ENCODE measurements around the gene CHURC1. TPM values are rescaled to one million over a fixed set of nuclear protein-coding genes. Genes with fewer than 3 reads are reported as not detected.
A peak's percentile ranks its signal among the peaks of the same experiment; 100 is the strongest.

The CHURC1 gene
- total and polyA plus RNA-seq, 2 of the 13 experiments (the other 11 are each of a cell fraction or from before 2014, with no cell fraction given) = 41.1 to 74.4 TPM

DNA sequence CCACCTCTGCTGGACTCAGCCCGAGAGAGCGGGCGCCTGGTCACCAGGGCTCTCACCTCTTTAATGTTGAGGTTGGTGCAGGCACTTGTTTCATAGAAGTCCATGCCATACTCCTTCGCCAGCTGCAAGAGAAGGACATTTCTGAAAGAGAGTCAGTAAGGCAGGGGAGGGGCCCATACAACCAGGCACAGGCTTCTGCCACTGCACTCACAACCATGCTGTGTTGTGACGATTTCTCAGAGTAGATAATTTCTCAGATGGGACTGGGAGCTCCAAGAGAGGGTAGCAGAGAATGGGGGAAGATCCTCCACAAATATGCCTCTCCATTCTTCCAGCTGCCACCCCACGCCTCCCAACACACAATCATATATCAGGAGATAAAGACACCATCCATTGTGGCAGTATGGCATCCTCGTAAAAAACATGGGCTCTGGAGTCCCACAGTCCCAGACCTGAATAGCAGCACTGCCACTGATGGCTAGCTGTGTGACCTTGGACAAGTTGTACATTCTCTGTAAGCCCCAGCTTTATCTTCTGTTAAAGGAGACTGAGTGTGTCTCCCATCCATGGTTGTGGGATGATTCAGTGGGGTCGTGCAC, 34.5 kb downstream of the CHURC1 start (continued):
- TF ChIP-seq ZNF343 (CRISPR knock-in tag; IDR thresholded peaks at IDR 0.05) (no peak), NRL (CRISPR knock-in tag; IDR thresholded peaks at IDR 0.05; ENCODE audit: borderline replicate concordance) (peak; percentile 9; the same call in 1 of the 2 replicates), NFRKB (IDR thresholded peaks at IDR 0.05) (no peak), HNF1A (IDR thresholded peaks at IDR 0.05; ENCODE audit: low read depth) (no peak), HNF1A (CRISPR knock-in tag; IDR thresholded peaks at IDR 0.05; ENCODE audit: borderline replicate concordance) (0 out of 2 replicates have a peak, but pooled peaks have one; percentile 9), NFYC (CRISPR knock-in tag; IDR thresholded peaks at IDR 0.05) (no peak), KLF6 (CRISPR knock-in tag; IDR thresholded peaks at IDR 0.05) (no peak), NR2C2 (CRISPR knock-in tag; IDR thresholded peaks at IDR 0.05; ENCODE audit: borderline replicate concordance) (peak; percentile 43; the same call in 1 of the 2 replicates), ZNF274 (CRISPR knock-in tag; IDR thresholded peaks at IDR 0.05) (0 out of 2 replicates have a peak, but pooled peaks have one; percentile 33), HMG20B (CRISPR knock-in tag; conservative IDR thresholded peaks at IDR 0.05) (no peak), TFAP4 (IDR thresholded peaks at IDR 0.05; ENCODE audit: borderline replicate concordance, low read depth) (no peak), MIER3 (CRISPR knock-in tag; IDR thresholded peaks at IDR 0.05; ENCODE audit: borderline replicate concordance) (no peak), TARDBP (CRISPR knock-in tag; IDR thresholded peaks at IDR 0.05) (peak; percentile 34; the same call in 1 of the 2 replicates), RARA (CRISPR knock-in tag; IDR thresholded peaks at IDR 0.05) (no peak), GLI4 (CRISPR knock-in tag; IDR thresholded peaks at IDR 0.05; ENCODE audit: borderline replicate concordance) (peak; percentile 59; the same call in 1 of the 2 replicates), PLRG1 (conservative IDR thresholded peaks at IDR 0.05) (no peak), ZNF230 (CRISPR knock-in tag; IDR thresholded peaks at IDR 0.05) (0 out of 2 replicates have a peak, but pooled peaks have one; percentile 21), ZNF138 (CRISPR knock-in tag; IDR thresholded peaks at IDR 0.05; ENCODE audit: low read depth) (no peak), CSRNP1 (CRISPR knock-in tag; IDR thresholded peaks at IDR 0.05) (no peak), MXI1 (IDR thresholded peaks at IDR 0.05; ENCODE audit: borderline replicate concordance, low read depth, low read length) (no peak)
- TF ChIP-seq, protein P1, sequence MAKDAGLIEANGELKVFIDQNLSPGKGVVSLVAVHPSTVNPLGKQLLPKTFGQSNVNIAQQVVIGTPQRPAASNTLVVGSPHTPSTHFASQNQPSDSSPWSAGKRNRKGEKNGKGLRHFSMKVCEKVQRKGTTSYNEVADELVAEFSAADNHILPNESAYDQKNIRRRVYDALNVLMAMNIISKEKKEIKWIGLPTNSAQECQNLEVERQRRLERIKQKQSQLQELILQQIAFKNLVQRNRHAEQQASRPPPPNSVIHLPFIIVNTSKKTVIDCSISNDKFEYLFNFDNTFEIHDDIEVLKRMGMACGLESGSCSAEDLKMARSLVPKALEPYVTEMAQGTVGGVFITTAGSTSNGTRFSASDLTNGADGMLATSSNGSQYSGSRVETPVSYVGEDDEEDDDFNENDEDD (CRISPR knock-in tag; IDR thresholded peaks at IDR 0.05; ENCODE audit: borderline replicate concordance) = 0 out of 2 replicates have a peak, but pooled peaks have one; percentile 9
- TF ChIP-seq, protein P2, sequence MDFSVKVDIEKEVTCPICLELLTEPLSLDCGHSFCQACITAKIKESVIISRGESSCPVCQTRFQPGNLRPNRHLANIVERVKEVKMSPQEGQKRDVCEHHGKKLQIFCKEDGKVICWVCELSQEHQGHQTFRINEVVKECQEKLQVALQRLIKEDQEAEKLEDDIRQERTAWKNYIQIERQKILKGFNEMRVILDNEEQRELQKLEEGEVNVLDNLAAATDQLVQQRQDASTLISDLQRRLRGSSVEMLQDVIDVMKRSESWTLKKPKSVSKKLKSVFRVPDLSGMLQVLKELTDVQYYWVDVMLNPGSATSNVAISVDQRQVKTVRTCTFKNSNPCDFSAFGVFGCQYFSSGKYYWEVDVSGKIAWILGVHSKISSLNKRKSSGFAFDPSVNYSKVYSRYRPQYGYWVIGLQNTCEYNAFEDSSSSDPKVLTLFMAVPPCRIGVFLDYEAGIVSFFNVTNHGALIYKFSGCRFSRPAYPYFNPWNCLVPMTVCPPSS (IDR thresholded peaks at IDR 0.05) = no peak
